PC-3 (cell line): ENCODE measurements around the gene UBASH3A.

ENCODE experiments used
- EZH2phosphoT487 ChIP-seq: fragments of 300-600 bp; sonication (generic); IDR thresholded peaks from 2 replicates; pipeline ENCODE4 v1.6.1; 2018; ENCODE audit warnings: mild to moderate bottlenecking, antibody characterized with exemption, low read length, borderline replicate concordance
- TF ChIP-seq, protein P1 (sequence below): fragments of 300-600 bp; sonication (generic); conservative IDR thresholded peaks from 2 replicates; pipeline ENCODE4 v1.5.1; 2017; ENCODE audit warnings: antibody characterized with exemption, low read depth, mild to moderate bottlenecking, low read length

DNA sequence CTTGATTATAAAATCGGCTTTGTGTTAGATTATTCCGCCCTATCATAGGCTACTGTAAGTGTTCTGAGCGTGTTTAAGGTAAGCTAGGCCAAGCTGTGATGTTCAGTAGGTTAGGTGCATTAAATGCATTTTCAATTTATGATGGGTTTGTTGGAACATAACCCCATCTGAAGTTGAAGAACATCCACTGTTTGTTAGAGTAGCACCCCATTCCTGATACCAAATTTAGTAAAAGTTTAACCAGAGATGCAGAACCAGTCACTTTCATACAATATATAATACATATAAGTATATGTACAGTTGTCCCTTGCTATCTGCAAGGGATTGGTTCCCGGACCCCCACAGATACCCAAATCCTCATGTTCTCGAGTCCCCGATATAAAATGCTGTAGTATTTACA is 16.1 kb downstream of the UBASH3A start:
- TF ChIP-seq, protein P1, sequence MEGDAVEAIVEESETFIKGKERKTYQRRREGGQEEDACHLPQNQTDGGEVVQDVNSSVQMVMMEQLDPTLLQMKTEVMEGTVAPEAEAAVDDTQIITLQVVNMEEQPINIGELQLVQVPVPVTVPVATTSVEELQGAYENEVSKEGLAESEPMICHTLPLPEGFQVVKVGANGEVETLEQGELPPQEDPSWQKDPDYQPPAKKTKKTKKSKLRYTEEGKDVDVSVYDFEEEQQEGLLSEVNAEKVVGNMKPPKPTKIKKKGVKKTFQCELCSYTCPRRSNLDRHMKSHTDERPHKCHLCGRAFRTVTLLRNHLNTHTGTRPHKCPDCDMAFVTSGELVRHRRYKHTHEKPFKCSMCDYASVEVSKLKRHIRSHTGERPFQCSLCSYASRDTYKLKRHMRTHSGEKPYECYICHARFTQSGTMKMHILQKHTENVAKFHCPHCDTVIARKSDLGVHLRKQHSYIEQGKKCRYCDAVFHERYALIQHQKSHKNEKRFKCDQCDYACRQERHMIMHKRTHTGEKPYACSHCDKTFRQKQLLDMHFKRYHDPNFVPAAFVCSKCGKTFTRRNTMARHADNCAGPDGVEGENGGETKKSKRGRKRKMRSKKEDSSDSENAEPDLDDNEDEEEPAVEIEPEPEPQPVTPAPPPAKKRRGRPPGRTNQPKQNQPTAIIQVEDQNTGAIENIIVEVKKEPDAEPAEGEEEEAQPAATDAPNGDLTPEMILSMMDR, result no peak
- no peak for TF ChIP-seq EZH2phosphoT487
